Vagina (tissue), 2 donors: ENCODE results near the gene FRS2.

Experiments used
- POLR2A ChIP-seq, 2 donors: fragments of 450-650 bp; IDR thresholded peaks; one replicate each; pipeline ENCODE4 v1.6.1; 2017; ENCODE audit warnings: antibody characterized with exemption in 2 of 2, mild to moderate bottlenecking in 2 of 2, moderate library complexity in 2 of 2
- TF ChIP-seq, protein P1 (sequence below), 3 experiments: fragments of 450-650 bp in 2 of 3; fragments of 200-600 bp in 1 of 3; sonication (generic) in 1 of 3; IDR thresholded peaks; one replicate each; pipeline ENCODE4 v1.5.1; 2017 to 2019; ENCODE audit warnings: antibody characterized with exemption in 3 of 3, mild to moderate bottlenecking in 2 of 3, moderate library complexity in 2 of 3

DNA sequence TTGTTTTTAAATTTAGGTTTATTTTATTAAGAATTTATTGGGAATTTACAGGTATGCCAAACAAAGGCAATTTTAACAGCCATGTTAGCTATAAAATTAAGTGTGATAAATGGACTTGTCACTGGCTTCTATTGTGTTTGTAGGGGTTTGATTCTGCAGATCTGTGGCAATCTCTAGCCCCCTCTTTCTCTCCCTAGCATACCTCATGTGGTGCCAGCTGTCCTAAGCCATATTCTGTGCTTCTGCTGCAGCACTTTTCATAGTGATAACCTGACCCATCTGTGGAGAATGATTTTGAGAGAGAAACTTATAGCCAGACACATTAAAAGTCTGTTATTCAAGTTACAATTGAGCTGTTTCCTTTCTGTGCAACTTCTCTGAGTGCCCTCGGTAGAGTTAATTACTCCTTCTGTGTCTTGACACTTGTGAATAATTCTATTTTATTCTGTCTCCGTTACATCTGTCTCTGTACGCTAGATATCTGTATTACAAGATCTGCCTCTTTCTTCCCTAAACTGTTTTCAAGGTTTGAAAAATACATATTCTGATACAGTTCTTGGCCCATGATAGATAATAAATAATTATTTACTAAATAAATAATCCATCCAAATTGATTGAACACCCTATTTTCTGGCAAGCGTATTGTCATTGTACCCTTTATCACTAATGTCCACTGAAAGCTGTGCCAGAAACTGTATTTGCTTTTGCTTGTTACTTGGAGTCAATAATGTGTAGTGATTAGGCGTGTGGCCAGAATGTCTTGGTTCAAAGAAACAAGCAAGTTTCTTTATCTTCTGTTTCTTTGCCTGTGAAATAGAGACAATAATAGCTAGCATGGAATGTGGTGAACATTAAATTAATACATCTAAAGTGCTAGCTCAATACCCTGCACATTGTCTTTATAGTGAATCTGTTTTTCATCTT, 40.0 kb downstream of the FRS2 start:
- TF ChIP-seq POLR2A (IDR thresholded peaks at IDR 0.05), result no peak
- TF ChIP-seq, protein P1, sequence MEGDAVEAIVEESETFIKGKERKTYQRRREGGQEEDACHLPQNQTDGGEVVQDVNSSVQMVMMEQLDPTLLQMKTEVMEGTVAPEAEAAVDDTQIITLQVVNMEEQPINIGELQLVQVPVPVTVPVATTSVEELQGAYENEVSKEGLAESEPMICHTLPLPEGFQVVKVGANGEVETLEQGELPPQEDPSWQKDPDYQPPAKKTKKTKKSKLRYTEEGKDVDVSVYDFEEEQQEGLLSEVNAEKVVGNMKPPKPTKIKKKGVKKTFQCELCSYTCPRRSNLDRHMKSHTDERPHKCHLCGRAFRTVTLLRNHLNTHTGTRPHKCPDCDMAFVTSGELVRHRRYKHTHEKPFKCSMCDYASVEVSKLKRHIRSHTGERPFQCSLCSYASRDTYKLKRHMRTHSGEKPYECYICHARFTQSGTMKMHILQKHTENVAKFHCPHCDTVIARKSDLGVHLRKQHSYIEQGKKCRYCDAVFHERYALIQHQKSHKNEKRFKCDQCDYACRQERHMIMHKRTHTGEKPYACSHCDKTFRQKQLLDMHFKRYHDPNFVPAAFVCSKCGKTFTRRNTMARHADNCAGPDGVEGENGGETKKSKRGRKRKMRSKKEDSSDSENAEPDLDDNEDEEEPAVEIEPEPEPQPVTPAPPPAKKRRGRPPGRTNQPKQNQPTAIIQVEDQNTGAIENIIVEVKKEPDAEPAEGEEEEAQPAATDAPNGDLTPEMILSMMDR (IDR thresholded peaks at IDR 0.05), result no peak
